ENCODE results near the gene VAV2.

DNA sequence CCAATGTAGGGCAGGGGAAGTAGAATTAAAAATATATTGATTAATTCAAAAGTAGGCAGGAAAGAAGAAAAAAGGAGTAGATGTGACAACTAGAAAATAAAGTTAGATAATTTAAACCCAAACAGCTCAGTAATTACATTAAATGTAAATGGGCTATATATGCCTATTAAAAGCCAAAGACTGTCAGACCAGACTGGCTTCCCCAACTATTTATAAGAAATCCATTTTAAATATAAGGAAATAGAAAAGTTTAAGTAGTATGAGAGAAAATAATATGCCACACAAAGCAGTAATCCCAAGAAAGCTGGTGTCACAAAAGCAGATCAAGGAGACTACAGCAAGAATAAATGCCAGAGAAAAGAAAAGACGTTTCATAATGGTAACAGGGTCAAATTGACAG is 225.1 kb downstream of the VAV2 start:
- TF ChIP-seq CTCF (IDR thresholded peaks at IDR 0.05) (no peak), POLR2A (IDR thresholded peaks at IDR 0.05) (no peak)
